Left renal cortex interstitium (tissue), 4 donors: Measurements from ENCODE around the gene ZNF350. TPM values are rescaled to one million over a fixed set of nuclear protein-coding genes. Genes with fewer than 3 reads are reported as not detected.
A peak's percentile ranks its signal among the peaks of the same experiment; 100 is the strongest.
"Not testable (repeated sequence)": the region's sequence is repeated elsewhere in the genome, so short reads cannot be mapped to it uniquely, and the experiment has no call there.

ENCODE experiments used
- DNase-seq, 4 donors: peaks; one replicate each; pipeline ENCODE4 v3.0.0-alpha.2; 2013; ENCODE audit warnings: low read depth in 4 of 4, low spot score in 2 of 4, missing footprints in 1 of 4
- polyA plus RNA-seq, 4 donors: library from polyadenylated mRNA; unstranded; fragments of 120-200 nt; gene quantifications; one replicate each; pipeline ENCODE4 v1.2.1, GENCODE V29; 2013; ENCODE audit not compliant: insufficient read length in 4 of 4

Gene ZNF350
- 10 to 100 TPM; 15.2 to 22.5 (median 19.9) TPM for polyA plus RNA-seq

DNA sequence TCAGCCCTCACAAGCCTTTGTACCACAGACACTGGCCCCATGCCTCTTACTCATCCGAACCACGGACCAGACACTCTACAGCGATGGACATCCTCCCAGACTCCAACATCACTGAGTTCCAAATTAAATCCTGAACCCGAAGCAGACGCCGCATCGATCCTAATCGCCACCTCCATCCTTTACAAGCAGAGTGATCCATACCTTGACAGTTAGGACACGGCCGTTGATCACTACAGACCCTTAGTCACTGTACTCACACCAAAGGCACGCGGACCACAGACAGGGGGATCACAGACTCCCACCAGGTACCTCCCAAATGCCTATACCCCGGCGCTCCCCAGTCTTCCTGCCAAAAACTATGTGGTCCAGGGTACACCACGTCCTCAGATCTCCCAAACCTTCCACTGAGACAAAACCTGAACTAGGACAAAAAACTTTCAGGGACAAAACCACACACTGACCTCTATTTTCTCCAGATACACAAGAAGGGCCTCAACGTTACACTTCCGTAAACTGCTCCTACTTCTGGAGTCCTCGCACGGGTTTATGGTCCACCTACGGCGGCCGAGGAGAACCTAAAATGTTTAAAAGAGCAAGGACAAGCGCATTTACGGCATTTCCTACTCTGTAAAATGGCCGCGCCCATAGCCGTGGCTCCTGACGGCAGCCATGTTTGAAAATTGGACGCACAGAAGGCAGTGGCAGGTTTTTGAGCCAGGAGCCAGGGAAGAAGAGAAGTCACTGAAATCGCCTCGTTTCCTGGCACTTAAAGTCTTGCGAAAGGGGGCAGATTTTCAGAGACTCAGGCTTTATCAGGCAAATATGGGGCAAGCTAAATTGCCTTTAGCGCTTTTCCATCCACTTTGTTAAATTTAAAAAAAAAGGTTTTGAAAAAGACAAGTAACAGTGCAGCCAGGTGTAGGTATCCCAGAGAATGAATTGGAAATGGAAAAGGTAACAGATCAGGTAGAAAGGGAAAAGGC is at the start of gene ZNF350:
Gene ZNF350 (minus strand): TSS at position 532 of the 983 bp plus-strand sequence. CDS start 12,480 bp downstream, outside the sequence.
- peak; percentile 77 to 96 (median 88) for DNase-seq

DNA sequence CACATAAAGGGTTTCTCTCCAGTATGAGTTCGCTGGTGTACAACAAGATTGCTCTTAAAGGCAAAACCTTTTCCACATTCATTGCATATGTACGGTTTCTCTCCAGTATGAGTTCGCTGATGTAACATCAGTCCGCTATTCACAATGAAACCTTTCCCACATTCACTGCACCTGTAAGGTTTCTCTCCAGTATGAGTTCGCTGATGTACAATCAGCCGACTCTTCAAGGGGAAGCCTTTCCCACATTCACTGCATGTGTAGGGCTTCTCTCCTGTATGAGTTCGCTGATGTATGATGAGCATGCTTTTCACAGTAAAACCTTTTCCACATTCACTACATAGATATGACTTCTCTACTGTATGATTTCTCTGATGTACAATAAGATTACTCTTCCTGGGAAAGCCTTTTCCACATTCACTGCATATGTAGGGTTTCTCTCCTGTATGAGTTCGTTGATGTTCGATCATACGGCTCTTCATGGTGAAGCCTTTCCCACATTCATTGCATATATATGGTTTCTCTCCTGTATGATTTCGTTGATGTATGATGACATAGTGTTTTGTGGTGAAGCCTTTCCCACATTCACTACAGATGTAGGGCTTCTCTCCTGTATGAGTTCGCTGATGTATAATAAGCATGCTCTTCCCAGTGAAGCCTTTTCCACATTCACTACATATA is 47.5 kb upstream of the ZNF350 start:
- no peak for DNase-seq

DNA sequence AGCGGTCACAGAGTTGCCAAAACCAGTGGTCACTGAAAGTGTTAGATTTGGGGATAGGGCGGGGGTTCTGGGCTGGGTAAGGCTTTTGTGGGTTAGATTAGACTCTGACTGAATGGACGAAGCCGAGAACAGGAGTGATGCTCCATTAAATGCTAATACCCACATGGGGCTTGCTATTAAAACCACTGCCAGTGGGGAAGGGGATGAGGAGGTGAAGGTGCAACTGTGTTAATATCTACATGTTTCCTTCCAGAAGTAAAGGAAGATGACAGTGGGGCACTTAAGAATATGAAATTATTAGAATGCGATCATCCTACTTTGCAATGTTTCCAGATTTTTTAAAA is 42.1 kb upstream of the ZNF350 start:
- DNase-seq: peak in 1 of 4 donors; percentile 47

DNA sequence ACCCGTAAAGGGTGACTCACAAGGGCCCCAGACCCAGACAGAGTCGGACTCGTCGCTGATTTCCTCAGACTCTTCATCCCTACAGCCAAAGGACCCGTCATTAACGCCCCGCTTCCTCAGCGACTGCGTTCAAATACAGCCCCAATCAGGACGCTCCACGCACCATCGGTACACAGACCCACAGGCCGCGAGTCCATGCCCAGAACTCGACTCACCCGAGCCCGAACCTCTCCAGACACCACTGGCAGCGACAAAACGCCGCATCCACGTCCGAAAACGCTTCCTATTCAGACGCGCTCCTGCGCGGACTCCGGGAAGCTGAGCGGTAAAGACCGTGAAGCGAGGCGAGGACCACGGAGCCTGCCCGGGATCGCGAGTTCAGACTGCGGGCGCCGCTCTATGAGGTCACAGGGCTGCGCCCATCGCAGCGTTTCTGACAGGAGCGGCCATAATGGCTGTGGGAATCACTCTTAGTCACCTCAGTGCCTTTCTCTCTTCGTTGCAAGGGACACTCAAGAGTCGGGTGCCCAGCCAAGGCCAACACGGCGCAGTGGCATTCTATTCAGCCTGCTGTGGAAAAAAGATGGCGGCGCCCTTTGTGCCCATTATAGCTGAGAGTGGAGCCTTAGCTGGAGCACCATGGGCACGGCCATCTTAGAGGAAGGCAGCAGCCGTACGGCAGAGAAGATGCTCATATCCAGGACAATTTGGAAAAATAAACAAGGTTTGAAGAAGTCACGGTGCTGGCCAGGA is 41.6 kb upstream of the ZNF350 start, which contains the start of gene ZNF614:
Gene ZNF614 (minus strand): TSS at position 353 of the 753 bp plus-strand sequence. CDS start 2,634 bp downstream, outside the sequence.
- DNase-seq: peak; percentile 85 to 95 (median 88)

DNA sequence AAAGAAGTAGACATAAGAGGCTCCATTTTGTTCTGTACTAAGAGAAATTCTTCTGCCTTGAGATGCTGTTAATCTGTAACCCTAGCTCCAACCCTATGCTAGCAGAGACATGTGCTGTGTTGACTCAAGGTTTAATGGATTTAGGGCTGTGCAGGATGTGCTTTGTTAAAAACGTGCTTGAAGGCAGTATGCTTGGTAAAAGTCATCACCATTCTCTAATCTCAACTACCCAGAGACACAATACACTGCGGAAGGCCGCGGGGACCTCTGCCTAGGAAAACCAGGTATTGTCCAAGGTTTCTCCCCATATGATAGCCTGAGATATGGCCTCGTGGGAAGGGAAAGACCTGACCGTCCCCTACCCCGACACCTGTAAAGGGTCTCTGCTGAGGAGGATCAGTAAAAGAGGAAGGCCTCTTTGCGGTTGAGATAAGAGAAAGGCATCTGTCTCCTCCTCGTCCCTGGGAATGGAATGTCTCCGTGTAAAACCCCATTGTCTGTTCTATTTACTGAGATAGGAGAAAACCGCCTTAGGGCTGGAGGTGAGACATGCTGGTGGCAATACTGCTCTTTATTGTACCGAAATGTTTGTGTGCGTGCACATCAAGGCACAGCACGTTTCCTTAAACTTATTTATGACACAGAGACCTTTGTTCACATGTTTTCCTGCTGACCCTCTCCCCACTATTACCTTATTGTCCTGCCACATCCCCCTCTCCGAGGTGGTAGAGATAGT is 39.8 kb upstream of the ZNF350 start:
- not testable (repeated sequence) for DNase-seq

DNA sequence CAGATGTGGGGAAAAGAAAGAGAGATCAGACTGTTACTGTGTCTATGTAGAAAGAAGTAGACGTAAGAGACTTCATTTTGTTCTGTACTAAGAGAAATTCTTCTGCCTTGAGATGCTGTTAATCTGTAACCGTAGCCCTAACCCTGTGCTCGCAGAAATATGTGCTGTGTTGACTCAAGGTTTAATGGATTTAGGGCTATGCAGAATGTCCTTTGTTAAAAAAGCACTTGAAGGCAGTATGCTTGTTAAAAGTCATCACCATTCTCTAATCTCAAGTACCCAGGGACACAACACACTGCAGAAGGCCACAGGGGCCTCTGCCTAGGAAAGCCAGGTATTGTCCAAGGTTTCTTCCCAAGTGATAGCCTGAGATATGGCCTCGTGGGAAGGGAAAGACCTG is 37.8 kb upstream of the ZNF350 start:
- not testable (repeated sequence) for DNase-seq

DNA sequence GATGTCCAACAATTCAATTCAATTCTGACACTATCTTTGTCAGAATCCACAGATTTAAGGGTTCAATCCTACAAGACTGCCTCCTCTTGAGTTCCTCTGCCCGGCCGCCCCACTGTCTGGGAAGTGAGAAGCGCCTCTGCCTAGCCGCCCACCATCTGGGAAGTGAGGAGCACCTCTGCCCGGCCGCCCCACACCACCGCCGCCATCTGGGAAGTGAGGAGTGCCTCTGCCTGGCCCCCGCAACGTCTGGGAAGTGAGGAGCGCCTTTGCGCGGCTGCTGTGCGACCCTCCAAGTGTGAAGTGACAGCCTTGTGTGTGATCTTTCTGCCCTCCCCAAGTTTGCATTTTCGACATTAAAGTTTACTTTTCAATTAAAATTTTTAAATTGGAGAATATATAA is 35.6 kb upstream of the ZNF350 start:
- no peak for DNase-seq

DNA sequence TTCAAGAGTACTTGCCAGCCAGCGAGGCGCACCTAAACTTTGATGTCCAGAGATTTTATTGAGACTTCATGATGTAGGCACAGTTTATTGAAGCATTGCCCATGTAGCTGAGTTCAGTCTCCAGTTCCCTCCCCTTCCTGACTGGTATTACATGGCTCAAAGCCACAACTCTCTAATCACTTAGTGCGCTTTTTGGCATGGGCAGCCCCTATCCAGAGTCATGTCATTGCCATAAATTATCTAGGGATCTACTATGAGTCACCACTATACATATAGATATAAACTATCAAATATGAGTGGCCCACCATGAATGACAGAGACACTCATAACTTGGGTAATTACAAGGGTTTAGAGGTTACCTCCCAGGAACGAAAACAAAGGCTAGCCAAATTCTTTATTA is 33.9 kb upstream of the ZNF350 start:
- DNase-seq: no peak

DNA sequence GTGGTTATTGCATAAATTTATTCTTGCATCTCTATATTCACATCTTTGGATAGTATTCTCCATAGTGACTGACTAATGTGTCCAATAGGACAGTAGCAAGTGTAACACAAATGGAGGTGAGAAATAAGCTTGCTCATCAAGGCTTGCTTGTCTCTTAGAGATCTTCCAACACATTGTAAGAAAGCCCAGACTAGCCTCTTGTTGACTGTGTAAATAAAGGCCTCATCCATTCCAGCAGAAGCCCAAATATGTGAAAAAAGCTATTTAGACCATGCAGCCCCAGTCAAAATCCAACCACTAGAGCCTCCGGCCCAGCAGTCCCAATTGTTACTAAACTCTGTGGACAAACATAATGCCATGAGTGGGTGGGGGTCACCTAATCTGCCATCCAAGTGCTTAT is 24.0 kb upstream of the ZNF350 start:
- no peak for DNase-seq

DNA sequence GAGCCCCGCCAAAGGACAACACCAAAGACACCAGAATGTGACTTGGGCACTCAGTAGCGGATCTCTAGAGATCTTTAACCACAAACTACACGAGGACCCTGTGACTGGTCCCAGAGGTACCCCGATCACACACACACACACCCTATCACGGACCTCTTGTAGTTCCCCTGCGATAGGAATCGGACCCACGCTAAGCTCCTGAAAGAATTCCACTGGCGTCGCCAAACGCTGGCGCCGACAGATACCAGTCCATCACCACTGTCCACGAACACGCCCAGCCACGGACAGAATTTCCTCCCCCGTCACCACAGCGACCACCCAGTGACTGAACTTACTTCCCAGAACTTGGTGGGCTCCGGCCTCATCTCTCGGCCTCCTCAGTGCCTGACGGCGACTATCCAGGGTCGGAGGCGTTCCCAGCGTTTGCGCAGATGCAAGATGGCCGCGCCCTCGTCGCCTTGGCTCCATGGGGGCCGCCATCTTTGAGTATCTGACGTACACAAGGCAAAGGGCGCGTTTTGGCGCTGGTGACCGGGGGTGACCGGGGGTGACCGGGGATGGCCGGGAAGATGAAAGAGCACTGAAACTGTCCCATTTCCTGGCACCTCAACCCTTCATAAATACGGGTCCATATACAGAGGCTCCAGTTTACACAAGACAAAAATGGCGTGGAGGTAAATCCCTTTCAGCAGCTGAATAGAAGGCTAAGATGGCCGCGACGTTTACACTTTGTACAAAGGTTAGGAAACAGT is 21.3 kb upstream of the ZNF350 start, which contains the start of gene ZNF615:
Gene ZNF615 (minus strand): TSS at position 406 of the 752 bp plus-strand sequence. CDS start 4,500 bp downstream, outside the sequence.
- DNase-seq: peak; percentile 86 to 94 (median 92)

DNA sequence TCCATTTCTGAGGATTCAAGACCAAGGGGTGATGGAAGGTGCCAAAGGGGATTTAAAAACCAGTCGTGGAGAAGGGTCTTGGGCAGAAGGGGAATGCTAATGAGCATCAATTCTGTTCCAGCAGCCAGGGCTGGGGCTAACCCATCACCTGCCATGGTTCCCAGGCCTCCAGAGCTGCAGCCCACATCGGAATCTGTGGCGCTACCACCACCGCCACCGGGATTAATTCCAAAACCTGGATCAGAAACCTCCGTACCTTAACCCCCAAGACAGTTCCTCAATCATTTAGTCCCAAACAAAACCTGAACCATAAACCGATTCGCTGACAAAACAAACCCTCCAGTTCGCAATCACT is 20.8 kb upstream of the ZNF350 start:
- peak in 1 of 4 donors; percentile 49 for DNase-seq

DNA sequence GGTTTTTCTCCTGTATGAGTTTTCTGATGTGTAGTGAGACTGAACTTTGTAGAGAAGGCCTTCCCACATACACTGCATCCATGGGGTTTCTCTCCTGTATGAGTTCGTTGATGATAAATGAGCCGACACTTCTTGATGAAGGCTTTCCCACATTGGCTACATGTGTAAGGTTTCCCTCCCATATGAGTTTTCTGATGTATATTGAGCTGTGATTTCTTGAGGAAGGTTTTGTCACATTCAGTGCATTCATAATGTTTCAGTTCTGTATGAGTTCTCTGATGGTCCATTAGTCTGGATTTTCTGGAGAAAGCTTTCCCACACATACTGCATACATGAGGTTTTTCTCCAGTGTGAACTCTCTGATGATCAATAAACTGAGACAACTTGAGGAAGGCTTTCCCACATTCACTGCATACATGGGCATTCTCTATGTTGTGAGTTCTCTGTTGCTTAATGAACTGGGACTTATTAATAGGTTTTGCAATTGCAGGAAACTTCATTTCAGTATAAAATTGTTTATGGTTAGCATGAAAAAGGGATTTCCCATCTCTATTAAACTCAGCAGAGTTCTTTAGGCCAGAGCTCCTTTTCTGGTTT is 7.5 kb upstream of the ZNF350 start:
- DNase-seq: no peak

DNA sequence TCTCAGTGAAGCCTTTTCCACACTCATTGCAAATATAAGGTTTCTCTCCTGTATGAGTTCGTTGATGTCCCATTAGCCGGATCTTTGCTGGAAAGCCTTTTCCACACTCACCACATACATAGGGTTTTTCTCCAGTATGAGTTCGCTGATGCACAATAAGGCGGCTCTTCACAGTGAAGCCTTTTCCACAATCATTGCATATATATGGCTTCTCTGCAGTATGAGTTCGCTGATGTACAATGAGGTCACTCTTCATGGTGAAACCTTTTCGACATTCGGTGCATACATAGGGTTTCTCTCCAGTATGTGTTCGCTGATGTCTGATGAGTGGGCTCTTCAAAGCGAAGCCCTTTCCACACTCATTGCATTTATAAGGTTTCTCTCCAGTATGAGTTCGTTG is 6.8 kb upstream of the ZNF350 start:
- DNase-seq: no peak

DNA sequence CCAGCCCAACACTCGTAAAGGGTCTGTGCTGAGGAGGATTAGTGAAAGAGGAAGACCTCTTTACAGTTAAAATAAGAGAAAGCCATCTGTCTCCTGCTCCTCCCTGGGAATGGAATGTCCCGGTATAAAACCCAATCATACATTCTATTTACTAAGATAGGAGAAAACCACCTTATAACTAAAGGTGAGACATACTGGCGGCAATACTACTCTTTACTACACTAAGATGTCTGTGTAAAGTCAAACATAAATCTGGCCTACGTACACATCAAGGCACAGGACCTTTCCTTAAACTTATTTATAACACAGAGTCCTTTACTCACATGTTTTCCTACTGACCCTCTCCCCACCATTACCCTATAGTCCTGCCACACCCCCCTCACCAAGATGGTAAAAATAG is 3.3 kb downstream of the ZNF350 start:
- no peak for DNase-seq

DNA sequence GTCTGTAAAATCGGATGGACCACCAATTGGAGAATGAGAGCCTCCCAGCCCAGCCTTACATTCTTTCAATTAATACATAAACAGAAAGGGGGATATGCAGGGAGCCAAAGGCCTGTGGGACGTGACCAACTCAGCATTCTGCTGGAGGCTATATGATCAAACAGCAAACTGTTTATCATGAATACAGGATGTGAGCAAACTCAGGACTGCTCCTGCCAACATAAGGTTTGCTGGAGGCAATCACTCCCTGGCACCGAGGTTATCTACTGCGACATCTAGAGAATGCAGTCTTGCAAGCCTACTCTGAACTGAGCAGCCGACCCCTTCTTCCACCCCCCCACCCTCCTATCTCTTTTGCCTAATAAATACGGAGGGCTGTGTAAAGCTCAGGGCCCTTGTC is 5.7 kb downstream of the ZNF350 start:
- not testable (repeated sequence) for DNase-seq

DNA sequence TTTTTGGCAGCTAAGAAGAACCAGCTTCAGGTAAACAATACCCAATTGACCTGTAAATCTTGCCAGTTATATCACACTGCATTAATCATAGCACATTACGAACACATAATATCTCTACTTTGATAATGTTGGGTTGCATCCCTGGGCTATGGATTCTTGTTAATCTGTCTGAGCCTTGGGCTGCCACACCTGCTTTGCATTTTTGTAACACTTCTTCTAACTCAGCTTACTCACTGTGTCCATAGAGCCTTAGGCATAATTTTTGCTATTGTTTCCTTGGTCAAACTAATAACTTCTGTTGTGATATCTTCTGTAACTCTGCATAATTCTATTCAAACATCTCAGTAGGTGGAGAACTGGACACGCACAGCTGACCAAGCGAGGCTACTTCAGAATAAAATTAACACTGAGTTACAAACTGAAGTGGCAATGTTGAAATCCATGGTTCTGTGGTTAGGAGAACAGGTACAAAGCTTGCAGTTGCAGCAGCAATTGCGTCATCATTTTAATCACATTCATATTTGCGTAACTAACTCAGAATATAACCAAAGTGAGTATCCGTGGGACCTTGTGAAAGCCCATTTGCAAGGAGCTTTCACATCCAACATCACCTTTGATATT is 6.4 kb downstream of the ZNF350 start:
- no peak for DNase-seq

DNA sequence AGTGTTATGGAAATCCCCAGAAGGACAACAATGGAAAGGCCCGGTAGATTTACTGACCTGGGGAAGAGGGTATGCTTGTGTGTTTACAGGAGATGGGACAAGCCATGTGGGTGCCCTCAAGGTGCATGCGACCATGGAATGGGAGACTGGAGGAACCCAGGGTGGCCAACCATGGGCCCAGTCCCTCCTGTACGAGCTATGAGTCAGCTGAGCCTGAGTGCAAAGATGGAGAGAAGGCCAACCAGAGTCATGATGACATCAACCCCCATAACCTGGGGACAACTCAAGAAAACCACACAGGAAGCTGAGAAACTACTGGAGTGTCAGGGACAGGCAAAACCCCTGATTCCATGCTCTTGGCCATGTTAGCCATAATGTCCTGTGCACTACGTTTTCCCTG is 7.8 kb downstream of the ZNF350 start:
- DNase-seq: no peak

DNA sequence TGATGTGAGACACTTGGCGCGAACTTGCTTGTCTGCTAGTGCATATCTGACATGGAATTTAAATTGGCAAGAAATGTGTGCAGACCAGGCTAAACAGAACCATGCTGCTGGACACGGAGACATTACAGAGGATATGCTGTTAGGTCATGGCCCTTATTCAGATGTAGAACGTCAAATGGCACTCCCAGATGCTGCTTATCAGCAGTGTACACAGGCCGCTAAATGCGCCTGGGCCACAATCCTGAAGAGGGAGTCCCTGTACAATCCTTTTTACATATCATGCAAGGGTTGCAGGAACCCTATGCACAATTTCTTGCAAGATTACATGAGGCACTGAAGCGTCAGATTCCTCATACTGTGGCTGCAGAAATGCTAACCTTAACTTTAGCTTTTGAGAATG is 9.3 kb downstream of the ZNF350 start:
- DNase-seq: no peak
